NCI-H1105 (cell line): Measurements from ENCODE around the gene BTD.

ENCODE experiments used
- DNase-seq: peaks from one replicate; lab custom pipeline; 2025; lab: John Stamatoyannopoulos, UW

Gene BTD

GRCh38 chr3:15637131-15637951, 35.8 kb downstream of the BTD start:
- DNase-seq = no peak

- DNase-seq = no peak
Measured at GRCh38 chr3:15638193-15638890, 36.8 kb downstream of the BTD start.

GRCh38 chr3:15638891-15639262, 37.3 kb downstream of the BTD start:
- no peak for DNase-seq

GRCh38 chr3:15645246-15645645, 43.7 kb downstream of the BTD start:
- no peak for DNase-seq

- no peak for DNase-seq
Measured at GRCh38 chr3:15645740-15646501, 44.4 kb downstream of the BTD start.

- no peak for DNase-seq
Measured at GRCh38 chr3:15646851-15647511, 45.4 kb downstream of the BTD start.

GRCh38 chr3:15647611-15648167, 46.1 kb downstream of the BTD start:
- DNase-seq = no peak

- DNase-seq = no peak
Measured at GRCh38 chr3:15649341-15649740, 47.8 kb downstream of the BTD start.

GRCh38 chr3:15649858-15650257, 48.3 kb downstream of the BTD start:
- no peak for DNase-seq

GRCh38 chr3:15651396-15651795, 49.9 kb downstream of the BTD start:
- DNase-seq = no peak

GRCh38 chr3:15653321-15653720, 51.8 kb downstream of the BTD start:
- DNase-seq = no peak

- DNase-seq = no peak
Measured at GRCh38 chr3:15654127-15654526, 52.6 kb downstream of the BTD start.

GRCh38 chr3:15654891-15655290, 53.3 kb downstream of the BTD start:
- DNase-seq = no peak

- DNase-seq = no peak
Measured at GRCh38 chr3:15656342-15656741, 54.8 kb downstream of the BTD start.

GRCh38 chr3:15657016-15657415, 55.5 kb downstream of the BTD start:
- DNase-seq = no peak

- DNase-seq = no peak
Measured at GRCh38 chr3:15659254-15659975, 57.9 kb downstream of the BTD start.

GRCh38 chr3:15660055-15660935, 58.8 kb downstream of the BTD start:
- no peak for DNase-seq

GRCh38 chr3:15664144-15664543, 62.6 kb downstream of the BTD start:
- no peak for DNase-seq

GRCh38 chr3:15665510-15666150, 64.1 kb downstream of the BTD start:
- no peak for DNase-seq

- no peak for DNase-seq
Measured at GRCh38 chr3:15666277-15666676, 64.7 kb downstream of the BTD start.
